SK-N-SH (cell line): ENCODE data around the gene NHS.

ENCODE experiments used
- EZH2phosphoT487 ChIP-seq: fragments of 200-600 bp; sonication (generic); IDR thresholded peaks from 2 replicates; pipeline ENCODE4 v1.6.1; 2017; ENCODE audit warnings: low read depth, mixed run types, mild to moderate bottlenecking, antibody characterized with exemption, moderate library complexity, borderline replicate concordance
- SIN3A ChIP-seq: IDR thresholded peaks from 2 replicates; pipeline ENCODE4 v1.6.1; 2012; ENCODE audit warnings: low read depth, mild to moderate bottlenecking, low read length, moderate library complexity, borderline replicate concordance
- TEAD4 ChIP-seq: IDR thresholded peaks from 2 replicates; pipeline ENCODE4 v1.4.0; 2012; ENCODE audit warnings: mild to moderate bottlenecking, borderline replicate concordance; ENCODE audit not compliant: insufficient read depth
- TF ChIP-seq, protein P1 (sequence below): IDR thresholded peaks from 2 replicates; pipeline ENCODE4 v1.6.1; 2012; ENCODE audit warnings: mild to moderate bottlenecking, low read depth, low read length, moderate library complexity
- TF ChIP-seq, protein P2 (sequence below): fragments of 200-600 bp; sonication (generic); IDR thresholded peaks from 2 replicates; pipeline ENCODE4 v1.6.1; 2017; ENCODE audit warnings: antibody characterized with exemption, mild to moderate bottlenecking, moderate library complexity
- TF ChIP-seq, protein P3 (sequence below): fragments of 150-350 bp; IDR thresholded peaks from 2 replicates; pipeline ENCODE4 v1.6.1; 2016; ENCODE audit warnings: mild to moderate bottlenecking, low read depth, low read length
- TF ChIP-seq, protein P4 (sequence below): IDR thresholded peaks from 2 replicates; pipeline ENCODE4 v1.4.0; 2012; ENCODE audit warnings: low read depth

DNA sequence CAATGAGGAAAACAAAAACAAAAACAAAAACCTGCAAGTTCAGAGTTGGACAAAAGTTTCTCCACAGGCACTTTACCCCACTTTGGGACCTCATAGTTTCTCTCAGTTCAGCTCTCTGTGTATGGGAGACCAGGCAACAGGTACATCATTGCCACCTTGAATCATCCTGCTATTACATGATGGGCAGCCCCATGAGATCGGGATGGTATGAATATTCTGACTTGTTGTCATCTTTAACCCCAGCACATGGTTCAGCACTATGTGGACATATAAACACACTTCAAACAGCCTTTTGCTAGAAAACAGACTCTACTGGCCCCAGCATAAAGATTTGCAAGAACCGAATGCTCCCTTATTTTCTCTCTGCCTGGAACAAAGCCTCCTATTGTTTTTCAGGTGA, 185.4 kb downstream of the NHS start:
- TF ChIP-seq EZH2phosphoT487 (no peak), SIN3A (no peak), TEAD4 (no peak)
- TF ChIP-seq, protein P1, sequence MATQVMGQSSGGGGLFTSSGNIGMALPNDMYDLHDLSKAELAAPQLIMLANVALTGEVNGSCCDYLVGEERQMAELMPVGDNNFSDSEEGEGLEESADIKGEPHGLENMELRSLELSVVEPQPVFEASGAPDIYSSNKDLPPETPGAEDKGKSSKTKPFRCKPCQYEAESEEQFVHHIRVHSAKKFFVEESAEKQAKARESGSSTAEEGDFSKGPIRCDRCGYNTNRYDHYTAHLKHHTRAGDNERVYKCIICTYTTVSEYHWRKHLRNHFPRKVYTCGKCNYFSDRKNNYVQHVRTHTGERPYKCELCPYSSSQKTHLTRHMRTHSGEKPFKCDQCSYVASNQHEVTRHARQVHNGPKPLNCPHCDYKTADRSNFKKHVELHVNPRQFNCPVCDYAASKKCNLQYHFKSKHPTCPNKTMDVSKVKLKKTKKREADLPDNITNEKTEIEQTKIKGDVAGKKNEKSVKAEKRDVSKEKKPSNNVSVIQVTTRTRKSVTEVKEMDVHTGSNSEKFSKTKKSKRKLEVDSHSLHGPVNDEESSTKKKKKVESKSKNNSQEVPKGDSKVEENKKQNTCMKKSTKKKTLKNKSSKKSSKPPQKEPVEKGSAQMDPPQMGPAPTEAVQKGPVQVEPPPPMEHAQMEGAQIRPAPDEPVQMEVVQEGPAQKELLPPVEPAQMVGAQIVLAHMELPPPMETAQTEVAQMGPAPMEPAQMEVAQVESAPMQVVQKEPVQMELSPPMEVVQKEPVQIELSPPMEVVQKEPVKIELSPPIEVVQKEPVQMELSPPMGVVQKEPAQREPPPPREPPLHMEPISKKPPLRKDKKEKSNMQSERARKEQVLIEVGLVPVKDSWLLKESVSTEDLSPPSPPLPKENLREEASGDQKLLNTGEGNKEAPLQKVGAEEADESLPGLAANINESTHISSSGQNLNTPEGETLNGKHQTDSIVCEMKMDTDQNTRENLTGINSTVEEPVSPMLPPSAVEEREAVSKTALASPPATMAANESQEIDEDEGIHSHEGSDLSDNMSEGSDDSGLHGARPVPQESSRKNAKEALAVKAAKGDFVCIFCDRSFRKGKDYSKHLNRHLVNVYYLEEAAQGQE: no peak
- TF ChIP-seq, protein P2, sequence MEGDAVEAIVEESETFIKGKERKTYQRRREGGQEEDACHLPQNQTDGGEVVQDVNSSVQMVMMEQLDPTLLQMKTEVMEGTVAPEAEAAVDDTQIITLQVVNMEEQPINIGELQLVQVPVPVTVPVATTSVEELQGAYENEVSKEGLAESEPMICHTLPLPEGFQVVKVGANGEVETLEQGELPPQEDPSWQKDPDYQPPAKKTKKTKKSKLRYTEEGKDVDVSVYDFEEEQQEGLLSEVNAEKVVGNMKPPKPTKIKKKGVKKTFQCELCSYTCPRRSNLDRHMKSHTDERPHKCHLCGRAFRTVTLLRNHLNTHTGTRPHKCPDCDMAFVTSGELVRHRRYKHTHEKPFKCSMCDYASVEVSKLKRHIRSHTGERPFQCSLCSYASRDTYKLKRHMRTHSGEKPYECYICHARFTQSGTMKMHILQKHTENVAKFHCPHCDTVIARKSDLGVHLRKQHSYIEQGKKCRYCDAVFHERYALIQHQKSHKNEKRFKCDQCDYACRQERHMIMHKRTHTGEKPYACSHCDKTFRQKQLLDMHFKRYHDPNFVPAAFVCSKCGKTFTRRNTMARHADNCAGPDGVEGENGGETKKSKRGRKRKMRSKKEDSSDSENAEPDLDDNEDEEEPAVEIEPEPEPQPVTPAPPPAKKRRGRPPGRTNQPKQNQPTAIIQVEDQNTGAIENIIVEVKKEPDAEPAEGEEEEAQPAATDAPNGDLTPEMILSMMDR: no peak
- TF ChIP-seq, protein P3, sequence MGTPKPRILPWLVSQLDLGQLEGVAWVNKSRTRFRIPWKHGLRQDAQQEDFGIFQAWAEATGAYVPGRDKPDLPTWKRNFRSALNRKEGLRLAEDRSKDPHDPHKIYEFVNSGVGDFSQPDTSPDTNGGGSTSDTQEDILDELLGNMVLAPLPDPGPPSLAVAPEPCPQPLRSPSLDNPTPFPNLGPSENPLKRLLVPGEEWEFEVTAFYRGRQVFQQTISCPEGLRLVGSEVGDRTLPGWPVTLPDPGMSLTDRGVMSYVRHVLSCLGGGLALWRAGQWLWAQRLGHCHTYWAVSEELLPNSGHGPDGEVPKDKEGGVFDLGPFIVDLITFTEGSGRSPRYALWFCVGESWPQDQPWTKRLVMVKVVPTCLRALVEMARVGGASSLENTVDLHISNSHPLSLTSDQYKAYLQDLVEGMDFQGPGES: no peak
- TF ChIP-seq, protein P4, sequence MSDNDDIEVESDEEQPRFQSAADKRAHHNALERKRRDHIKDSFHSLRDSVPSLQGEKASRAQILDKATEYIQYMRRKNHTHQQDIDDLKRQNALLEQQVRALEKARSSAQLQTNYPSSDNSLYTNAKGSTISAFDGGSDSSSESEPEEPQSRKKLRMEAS: no peak
